B cell (primary cell): Measurements from ENCODE around the gene PI4KA. TPM values are rescaled to one million over a fixed set of nuclear protein-coding genes. Genes with fewer than 3 reads are reported as not detected.

Source experiments
- ATAC-seq: fragments of 200-7000 bp; cut with Tn5 transposase; one replicate; pipeline ENCODE4 v1.10.0; 2021; ENCODE audit warnings: low read depth, mild to moderate bottlenecking, moderate number of reproducible peaks, moderate library complexity
- CTCF ChIA-PET: fragments of 350-600 bp; sonication (Branson Sonifier 250); formaldehyde crosslinking; loops from one replicate; lab custom pipeline; 2021; ENCODE audit warnings: antibody characterized with exemption, inconsistent platforms; lab: Charles Lee
- POLR2A ChIA-PET: fragments of 350-600 bp; sonication (Branson Sonifier 250); formaldehyde crosslinking; loops from one replicate; lab custom pipeline; 2021; ENCODE audit warnings: antibody characterized with exemption; lab: Charles Lee
- DNase-seq: peaks from one replicate; pipeline ENCODE4 v3.0.0; 2013
- H2AFZ ChIP-seq: 2 replicates; pipeline ENCODE4 v1.6.1; 2012; ENCODE audit warnings: mild to moderate bottlenecking, low read depth, low read length; ENCODE audit not compliant: insufficient read depth, poor library complexity, severe bottlenecking
- H3K27ac ChIP-seq, 2 donors: 1 replicate in 1 of 2; 2 replicates in 1 of 2; pipeline ENCODE4 v1.5.1; 2012 to 2013; ENCODE audit warnings: low read length in 2 of 2, mild to moderate bottlenecking in 2 of 2, moderate library complexity in 1 of 2
- H3K27me3 ChIP-seq, 4 experiments: fragments of 200-600 bp in 1 of 4; sonication (generic) in 1 of 4; replicated peaks in 1 of 4; 1 replicate in 2 of 4; 2 replicates in 2 of 4; pipeline versions ENCODE4 v1.6.1 to v1.7.0; 2013 to 2016; ENCODE audit warnings: low read length in 3 of 4, mild to moderate bottlenecking in 2 of 4, mixed read lengths in 1 of 4, moderate library complexity in 1 of 4; ENCODE audit not compliant: insufficient read depth in 4 of 4, control insufficient read depth in 3 of 4; ENCODE audit errors: control extremely low read depth in 1 of 4
- H3K36me3 ChIP-seq, 2 experiments: replicated peaks in 1 of 2; 1 replicate in 1 of 2; 2 replicates in 1 of 2; pipeline versions ENCODE4 v1.6.1 to v1.7.1; 2013; ENCODE audit warnings: low read length in 1 of 2; ENCODE audit not compliant: insufficient read depth in 2 of 2, control insufficient read depth in 1 of 2; ENCODE audit errors: control extremely low read depth in 1 of 2, extremely low read depth in 1 of 2
- H3K4me1 ChIP-seq, 2 donors: fragments of 200-600 bp in 1 of 2; sonication (generic) in 1 of 2; 1 replicate in 1 of 2; 2 replicates in 1 of 2; pipeline versions ENCODE4 v1.5.1 to v1.6.1; 2013 to 2017; ENCODE audit warnings: low read length in 2 of 2; ENCODE audit not compliant: control insufficient read depth in 2 of 2, insufficient read depth in 2 of 2
- H3K4me2 ChIP-seq: replicated peaks from 2 replicates; pipeline ENCODE3; 2012; ENCODE audit warnings: mild to moderate bottlenecking, low read depth, low read length; ENCODE audit not compliant: poor library complexity, severe bottlenecking
- H3K4me3 ChIP-seq, 5 experiments: fragments of 200-600 bp in 1 of 5; sonication (generic) in 1 of 5; 1 replicate in 3 of 5; 2 replicates in 2 of 5; pipeline versions ENCODE4 v1.5.1 to v1.7.0; 2011 to 2016; ENCODE audit warnings: low read length in 4 of 5, mild to moderate bottlenecking in 4 of 5, low read depth in 2 of 5, control low read depth in 1 of 5, moderate library complexity in 1 of 5; ENCODE audit not compliant: insufficient read depth in 1 of 5; ENCODE audit errors: control extremely low read depth in 1 of 5, extremely low read depth in 1 of 5
- H3K79me2 ChIP-seq: fragments of 200-600 bp; sonication (generic); one replicate; pipeline ENCODE4 v1.6.0; 2016; ENCODE audit warnings: low read length; ENCODE audit not compliant: control insufficient read depth, insufficient read depth
- H3K9ac ChIP-seq: fragments of 200-600 bp; sonication (generic); 2 replicates; pipeline ENCODE4 v1.6.1; 2017; ENCODE audit warnings: mild to moderate bottlenecking, low read length, moderate library complexity
- H3K9me3 ChIP-seq, 3 donors: one replicate each; pipeline versions ENCODE4 v1.6.1 to v1.7.1; 2013; ENCODE audit warnings: low read length in 2 of 3; ENCODE audit not compliant: control insufficient read depth in 2 of 3, insufficient read depth in 1 of 3; ENCODE audit errors: control extremely low read depth in 1 of 3
- H4K20me1 ChIP-seq: 2 replicates; pipeline ENCODE4 v1.6.0; 2012; ENCODE audit warnings: mild to moderate bottlenecking, low read length; ENCODE audit not compliant: insufficient read depth, control insufficient read depth, poor library complexity, severe bottlenecking
- H3K27ac Mint-ChIP-seq: one replicate; pipeline ENCODE4 v1.8.0; 2021; ENCODE audit warnings: mixed read lengths
- H3K27me3 Mint-ChIP-seq: one replicate; pipeline ENCODE4 v1.8.0; 2021; ENCODE audit warnings: mixed read lengths
- H3K4me1 Mint-ChIP-seq: one replicate; pipeline ENCODE4 v1.8.0; 2021; ENCODE audit warnings: mixed read lengths
- H3K4me3 Mint-ChIP-seq: one replicate; pipeline ENCODE4 v1.8.0; 2021; ENCODE audit warnings: mixed read lengths
- H3K9me3 Mint-ChIP-seq: one replicate; pipeline ENCODE4 v1.8.0; 2022; ENCODE audit warnings: mixed read lengths; ENCODE audit not compliant: insufficient read depth
- EZH2 ChIP-seq: IDR thresholded peaks from 2 replicates; pipeline ENCODE4 v1.6.1; 2012; ENCODE audit warnings: borderline replicate concordance, low read depth, mild to moderate bottlenecking, moderate library complexity, low read length; ENCODE audit not compliant: insufficient read depth, poor library complexity, severe bottlenecking
- whole genome bisulfite sequencing: methylation state at CpG from one replicate; pipeline ENCODE4 v1.1.5; 2013; ENCODE audit warnings: missing lambda C conversion rate; ENCODE audit not compliant: insufficient coverage; 5-methylcytosine and 5-hydroxymethylcytosine counted together
- intact Hi-C: fragments of 100-400 bp; cut with micrococcal nuclease; formaldehyde crosslinking; loops from one replicate; pipeline ENCODE4 v1.10.0; 2022
- polyA plus RNA-seq: library from polyadenylated mRNA; depleted of rRNA; stranded (reverse); fragments of >200 nt; gene quantifications from 2 replicates; pipeline ENCODE4 v1.2.3, GENCODE V29; 2012
- total RNA-seq, 2 donors: library from RNA; stranded (reverse); fragments of 120-200 nt in 1 of 2; gene quantifications; 1 replicate in 1 of 2; 2 replicates in 1 of 2; pipeline versions ENCODE4 v1.2.3 to v1.2.4, GENCODE V29; 2013 to 2022
- TF ChIP-seq, protein P1 (sequence below): fragments of 200-600 bp; IDR thresholded peaks from one replicate; pipeline ENCODE4 v1.8.0; 2022; ENCODE audit warnings: antibody characterized with exemption, mild to moderate bottlenecking

Gene PI4KA
- total and polyA plus RNA-seq, 2 donors (not counting 1 experiment from before 2014, with no cell fraction given) = 85.9 to 156 TPM

DNA sequence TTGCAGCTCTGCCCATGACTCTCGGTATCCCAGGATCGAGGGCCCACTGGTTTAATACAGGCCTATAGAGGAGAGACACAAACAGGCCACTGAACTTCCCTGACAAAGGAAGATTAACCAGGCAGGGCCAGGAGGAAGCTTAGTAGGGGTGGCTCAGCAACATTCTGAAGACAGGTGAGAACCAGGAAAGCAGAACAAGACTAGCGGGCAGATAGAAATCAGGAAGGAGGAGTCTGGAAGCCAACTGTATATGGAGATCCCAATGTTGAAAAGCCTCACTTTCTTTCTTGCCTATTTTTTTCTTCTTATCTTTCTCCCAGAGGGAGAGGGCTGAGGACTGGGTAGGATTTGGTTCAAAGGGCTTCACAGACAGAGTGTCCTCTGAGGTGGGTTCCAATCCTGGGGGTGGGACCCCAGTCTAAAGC, 5.4 kb downstream of the PI4KA start:
- no peaks in the 10 kb centered on the region for H3K9me3 ChIP-seq
- ChIA-PET POLR2A (no interaction called here), CTCF (interaction anchor here (1.2 kb wide), 1 partner anchor 69 kb away, joined by 3 read pairs; no protein-coding TSS in a partner anchor)
- no peak overlapping the region for H2AFZ ChIP-seq
- H3K9ac ChIP-seq = no peak overlapping the region
- H3K79me2 ChIP-seq = peaks cover 96% of the 10 kb centered on the region
- Mint-ChIP-seq H3K4me3 (no peak overlapping the region), H3K9me3 (no peaks in the 10 kb centered on the region), H3K27me3 (no peaks in the 10 kb centered on the region), H3K27ac (no peak overlapping the region), H3K4me1 (peaks cover 55% of the 10 kb centered on the region)
- H3K27ac ChIP-seq = no peak overlapping the region
- peaks cover 68% of the 10 kb centered on the region for H4K20me1 ChIP-seq
- peaks cover 11 to 13% of the 10 kb centered on the region in 2 donors for H3K4me1 ChIP-seq
- ATAC-seq = no peak
- peaks cover 0 to 1% of the 10 kb centered on the region in 2 experiments for H3K36me3 ChIP-seq
- no CpG with 5 or more reads among the region's 3 CpGs for WGBS
- no peak for DNase-seq
- H3K27me3 ChIP-seq = no peaks in the 10 kb centered on the region
- intact Hi-C loops = loop anchor here (10.0 kb wide), 1 partner anchor 738 kb away; the partner anchor contains the start of genes RANBP1 and TRMT2A
- no peak overlapping the region for H3K4me3 ChIP-seq
- H3K4me2 ChIP-seq = no peak overlapping the region
- TF ChIP-seq EZH2 = no peak
- TF ChIP-seq, protein P1, sequence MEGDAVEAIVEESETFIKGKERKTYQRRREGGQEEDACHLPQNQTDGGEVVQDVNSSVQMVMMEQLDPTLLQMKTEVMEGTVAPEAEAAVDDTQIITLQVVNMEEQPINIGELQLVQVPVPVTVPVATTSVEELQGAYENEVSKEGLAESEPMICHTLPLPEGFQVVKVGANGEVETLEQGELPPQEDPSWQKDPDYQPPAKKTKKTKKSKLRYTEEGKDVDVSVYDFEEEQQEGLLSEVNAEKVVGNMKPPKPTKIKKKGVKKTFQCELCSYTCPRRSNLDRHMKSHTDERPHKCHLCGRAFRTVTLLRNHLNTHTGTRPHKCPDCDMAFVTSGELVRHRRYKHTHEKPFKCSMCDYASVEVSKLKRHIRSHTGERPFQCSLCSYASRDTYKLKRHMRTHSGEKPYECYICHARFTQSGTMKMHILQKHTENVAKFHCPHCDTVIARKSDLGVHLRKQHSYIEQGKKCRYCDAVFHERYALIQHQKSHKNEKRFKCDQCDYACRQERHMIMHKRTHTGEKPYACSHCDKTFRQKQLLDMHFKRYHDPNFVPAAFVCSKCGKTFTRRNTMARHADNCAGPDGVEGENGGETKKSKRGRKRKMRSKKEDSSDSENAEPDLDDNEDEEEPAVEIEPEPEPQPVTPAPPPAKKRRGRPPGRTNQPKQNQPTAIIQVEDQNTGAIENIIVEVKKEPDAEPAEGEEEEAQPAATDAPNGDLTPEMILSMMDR = no peak

DNA sequence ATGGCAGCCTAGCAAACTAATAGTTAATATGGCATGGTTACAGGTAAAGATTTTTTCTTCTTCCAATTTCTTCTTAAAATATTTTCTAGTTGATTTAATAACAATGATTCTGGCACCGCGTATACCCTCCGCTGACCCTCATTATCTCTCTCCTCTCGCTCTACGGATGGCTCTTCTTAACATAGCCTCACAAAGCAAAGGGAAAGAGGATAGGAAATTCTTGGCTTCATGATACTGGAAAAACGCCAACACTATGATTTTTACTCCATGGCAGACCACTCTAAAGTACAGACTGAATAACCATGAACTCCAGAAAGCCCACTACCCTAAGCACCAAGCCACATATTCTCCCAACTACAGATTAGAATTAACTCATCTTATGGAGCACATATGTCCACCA, 6.1 kb downstream of the PI4KA start:
- DNase-seq = no peak
- H3K36me3 ChIP-seq = peaks cover 0 to 1% of the 10 kb centered on the region in 2 experiments
- intact Hi-C loops = loop anchor here (10.0 kb wide), 1 partner anchor 738 kb away; the partner anchor contains the start of genes RANBP1 and TRMT2A

More for the DNA sequence above, 6.1 kb downstream of the PI4KA start:
- H3K4me3 ChIP-seq = no peak overlapping the region
- Mint-ChIP-seq H3K9me3 (no peaks in the 10 kb centered on the region), H3K4me1 (peaks cover 49% of the 10 kb centered on the region), H3K27me3 (no peaks in the 10 kb centered on the region), H3K4me3 (no peak overlapping the region), H3K27ac (no peak overlapping the region)
- no peaks in the 10 kb centered on the region for H3K9me3 ChIP-seq
- H4K20me1 ChIP-seq = peaks cover 64% of the 10 kb centered on the region
- peaks cover 96% of the 10 kb centered on the region for H3K79me2 ChIP-seq
- H3K27me3 ChIP-seq = no peaks in the 10 kb centered on the region
- 100% methylated on average over 1 of the region's 6 CpGs for WGBS
- TF ChIP-seq, protein P1 = no peak
- TF ChIP-seq EZH2 = no peak
- ChIA-PET POLR2A (no interaction called here), CTCF (no interaction called here)
- H3K27ac ChIP-seq = no peak overlapping the region
- ATAC-seq = no peak
- no peak overlapping the region for H3K4me2 ChIP-seq
- H3K9ac ChIP-seq = no peak overlapping the region
- no peak overlapping the region for H2AFZ ChIP-seq
- H3K4me1 ChIP-seq = peaks cover 6 to 7% of the 10 kb centered on the region in 2 donors
